ENCODE data around the gene JADE2.

The JADE2 gene

GRCh38 chr5:134530301-134531077 is 5.0 kb downstream of the JADE2 start:
- DNase-seq (ENCODE audit: low spot score) = no peak

GRCh38 chr5:134533115-134533815 is 7.8 kb downstream of the JADE2 start:
- no peak for DNase-seq (ENCODE audit: low spot score)

- DNase-seq (ENCODE audit: low spot score) = no peak
Measured at GRCh38 chr5:134534058-134534725, 8.7 kb downstream of the JADE2 start.

GRCh38 chr5:134534726-134535110 is 9.2 kb downstream of the JADE2 start:
- no peak for DNase-seq (ENCODE audit: low spot score)

GRCh38 chr5:134536876-134537275 is 11.4 kb downstream of the JADE2 start:
- no peak for DNase-seq (ENCODE audit: low spot score)

- no peak for DNase-seq (ENCODE audit: low spot score)
Measured at GRCh38 chr5:134537297-134537696, 11.8 kb downstream of the JADE2 start.

- DNase-seq (ENCODE audit: low spot score) = no peak
Measured at GRCh38 chr5:134538296-134538695, 12.8 kb downstream of the JADE2 start.

- DNase-seq (ENCODE audit: low spot score) = no peak
Measured at GRCh38 chr5:134539732-134540131, 14.3 kb downstream of the JADE2 start.

- no peak for DNase-seq (ENCODE audit: low spot score)
Measured at GRCh38 chr5:134540747-134541733, 15.6 kb downstream of the JADE2 start.

GRCh38 chr5:134541736-134542376 is 16.4 kb downstream of the JADE2 start:
- no peak for DNase-seq (ENCODE audit: low spot score)

- no peak for DNase-seq (ENCODE audit: low spot score)
Measured at GRCh38 chr5:134543820-134544614, 18.5 kb downstream of the JADE2 start.

GRCh38 chr5:134545070-134545868 is 19.8 kb downstream of the JADE2 start:
- no peak for DNase-seq (ENCODE audit: low spot score)

GRCh38 chr5:134547066-134547465 is 21.6 kb downstream of the JADE2 start:
- DNase-seq (ENCODE audit: low spot score) = no peak

- DNase-seq (ENCODE audit: low spot score) = no peak
Measured at GRCh38 chr5:134547579-134547978, 22.1 kb downstream of the JADE2 start.

- no peak for DNase-seq (ENCODE audit: low spot score)
Measured at GRCh38 chr5:134547999-134548658, 22.7 kb downstream of the JADE2 start.

- no peak for DNase-seq (ENCODE audit: low spot score)
Measured at GRCh38 chr5:134549714-134550113, 24.2 kb downstream of the JADE2 start.

- no peak for DNase-seq (ENCODE audit: low spot score)
Measured at GRCh38 chr5:134550271-134551214, 25.1 kb downstream of the JADE2 start.

GRCh38 chr5:134551901-134552300 is 26.4 kb downstream of the JADE2 start:
- DNase-seq (ENCODE audit: low spot score) = no peak

Data from COLO829 (cell line).